ENCODE measurements around the gene LNX1. TPM values are rescaled to one million over a fixed set of nuclear protein-coding genes. Genes with fewer than 3 reads are reported as not detected.
A peak's percentile ranks its signal among the peaks of the same experiment; 100 is the strongest.

The LNX1 gene
- total RNA-seq, 1 donor, result 0.43 TPM

- TF ChIP-seq, protein P1, sequence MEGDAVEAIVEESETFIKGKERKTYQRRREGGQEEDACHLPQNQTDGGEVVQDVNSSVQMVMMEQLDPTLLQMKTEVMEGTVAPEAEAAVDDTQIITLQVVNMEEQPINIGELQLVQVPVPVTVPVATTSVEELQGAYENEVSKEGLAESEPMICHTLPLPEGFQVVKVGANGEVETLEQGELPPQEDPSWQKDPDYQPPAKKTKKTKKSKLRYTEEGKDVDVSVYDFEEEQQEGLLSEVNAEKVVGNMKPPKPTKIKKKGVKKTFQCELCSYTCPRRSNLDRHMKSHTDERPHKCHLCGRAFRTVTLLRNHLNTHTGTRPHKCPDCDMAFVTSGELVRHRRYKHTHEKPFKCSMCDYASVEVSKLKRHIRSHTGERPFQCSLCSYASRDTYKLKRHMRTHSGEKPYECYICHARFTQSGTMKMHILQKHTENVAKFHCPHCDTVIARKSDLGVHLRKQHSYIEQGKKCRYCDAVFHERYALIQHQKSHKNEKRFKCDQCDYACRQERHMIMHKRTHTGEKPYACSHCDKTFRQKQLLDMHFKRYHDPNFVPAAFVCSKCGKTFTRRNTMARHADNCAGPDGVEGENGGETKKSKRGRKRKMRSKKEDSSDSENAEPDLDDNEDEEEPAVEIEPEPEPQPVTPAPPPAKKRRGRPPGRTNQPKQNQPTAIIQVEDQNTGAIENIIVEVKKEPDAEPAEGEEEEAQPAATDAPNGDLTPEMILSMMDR (IDR thresholded peaks at IDR 0.05; ENCODE audit: insufficient read depth, low read depth, low read length), result no peak
- no peak for DNase-seq (ENCODE audit: low read depth)
- no peak overlapping the region for H3K4me3 ChIP-seq (ENCODE audit: low read depth, low read length)
These were observed 43.3 kb downstream of the LNX1 start for GRCh38 chr4:53547983-53548382.

DNA sequence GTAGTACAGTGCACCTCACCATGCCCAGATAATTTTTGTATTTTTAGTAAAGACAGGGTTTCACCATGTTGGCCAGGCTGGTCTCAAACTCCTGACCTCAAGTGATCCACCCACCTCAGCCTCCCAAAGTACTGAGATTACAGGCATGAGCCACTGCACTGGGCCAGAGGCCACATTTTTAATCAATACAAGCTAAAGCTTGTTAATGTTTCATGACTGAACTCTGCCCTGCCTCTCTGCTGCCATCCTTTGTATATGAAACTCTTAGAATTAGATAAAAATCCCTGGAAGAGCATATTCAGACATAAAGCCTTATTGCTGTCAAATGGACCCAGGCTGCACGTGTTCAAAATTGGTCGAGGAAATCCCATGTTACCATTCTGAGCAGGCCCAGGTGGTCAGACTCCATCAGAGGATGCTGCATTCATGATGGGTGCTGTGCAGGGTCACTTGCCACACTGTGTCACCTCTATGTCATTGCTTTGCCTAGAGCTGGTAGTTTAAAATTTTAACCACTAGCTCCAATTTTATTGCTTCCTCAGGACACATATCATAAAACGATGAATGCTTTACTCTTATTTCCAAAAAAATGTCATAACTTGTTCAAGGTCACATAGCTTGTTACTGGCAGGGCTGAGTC, 45.2 kb downstream of the LNX1 start:
- TF ChIP-seq, protein P1 (IDR thresholded peaks at IDR 0.05; ENCODE audit: insufficient read depth, low read depth, low read length), result no peak
- no peak overlapping the region for H3K4me3 ChIP-seq (ENCODE audit: low read depth, low read length)
- peak; percentile 30 for DNase-seq (ENCODE audit: low read depth)

DNA sequence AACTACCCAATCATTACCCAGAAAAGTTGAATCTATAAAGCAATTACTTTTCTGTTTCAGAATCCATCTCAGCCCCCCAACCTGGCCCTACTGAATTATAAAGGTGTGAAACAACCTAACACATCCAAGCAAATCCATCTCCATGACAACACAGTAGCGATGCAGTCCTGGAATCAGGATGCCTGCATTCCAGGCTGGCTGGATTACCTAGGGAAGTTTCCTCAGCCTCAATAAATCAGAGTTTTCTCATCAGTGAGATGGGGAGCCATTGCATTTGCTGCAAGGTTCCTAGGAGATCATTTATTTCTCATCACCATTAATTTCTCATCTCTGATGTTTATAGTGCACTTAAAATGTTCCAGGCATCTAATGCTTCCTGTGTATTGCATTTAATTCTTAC, 46.0 kb downstream of the LNX1 start:
- no peak overlapping the region for H3K4me3 ChIP-seq (ENCODE audit: low read depth, low read length)
- DNase-seq (ENCODE audit: low read depth), result no peak
- TF ChIP-seq, protein P1 (IDR thresholded peaks at IDR 0.05; ENCODE audit: insufficient read depth, low read depth, low read length), result no peak

DNA sequence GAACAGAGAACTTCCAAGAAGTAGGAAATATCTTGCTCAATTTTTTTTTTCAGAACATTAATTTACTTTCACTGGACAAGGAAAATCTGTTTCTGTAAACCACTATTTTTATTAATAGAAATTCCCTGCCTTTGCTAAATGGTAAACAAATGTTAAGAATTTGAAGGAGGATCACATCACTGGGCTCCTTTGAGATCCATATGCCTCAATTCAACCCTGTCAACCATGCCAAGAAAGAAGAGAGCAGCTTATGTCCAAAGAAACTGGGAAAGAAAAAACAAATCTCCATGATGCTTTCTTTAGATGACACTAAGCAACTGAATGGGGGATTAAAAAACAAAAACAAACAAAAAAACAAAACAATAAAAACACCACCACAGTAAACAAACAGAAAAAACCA, 47.7 kb downstream of the LNX1 start:
- H3K4me3 ChIP-seq (ENCODE audit: low read depth, low read length), result no peak overlapping the region

DNA sequence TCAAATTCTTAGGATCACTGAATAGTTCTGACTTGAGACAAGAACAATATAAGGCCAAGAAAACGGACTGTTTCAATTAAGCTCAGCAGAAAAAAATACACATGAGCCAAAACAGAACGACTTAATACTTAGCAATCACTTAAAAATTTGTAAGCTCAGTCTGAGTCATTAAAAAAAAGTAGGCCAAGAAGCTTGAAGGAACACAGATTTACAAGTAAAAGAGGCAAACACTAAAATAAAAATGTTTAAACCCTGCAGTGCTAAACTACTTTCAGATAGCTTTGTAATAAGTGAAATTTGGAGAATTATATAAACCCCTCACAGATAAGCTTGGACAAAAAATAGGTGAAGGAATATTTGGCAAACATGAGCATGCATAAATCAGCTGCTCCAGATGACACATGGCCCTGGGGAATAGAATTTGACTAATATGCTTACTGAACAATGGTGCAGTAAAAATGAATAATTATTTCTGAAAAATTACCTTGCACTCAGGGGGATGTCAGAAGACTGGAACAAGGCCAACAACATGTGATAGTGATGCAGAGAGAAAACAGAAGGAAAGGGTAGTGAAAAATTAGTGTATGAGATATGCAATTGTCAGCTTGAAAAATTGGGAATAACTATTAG, 49.6 kb downstream of the LNX1 start:
- peak; percentile 91 for DNase-seq (ENCODE audit: low read depth)
- no peak overlapping the region for H3K4me3 ChIP-seq (ENCODE audit: low read depth, low read length)
- TF ChIP-seq, protein P1 (IDR thresholded peaks at IDR 0.05; ENCODE audit: insufficient read depth, low read depth, low read length), result no peak

More for the DNA sequence above, 47.7 kb downstream of the LNX1 start:
- TF ChIP-seq, protein P1 (IDR thresholded peaks at IDR 0.05; ENCODE audit: insufficient read depth, low read depth, low read length), result no peak
- no peak for DNase-seq (ENCODE audit: low read depth)

GRCh38 chr4:53538756-53539155, 52.5 kb downstream of the LNX1 start:
- no peak overlapping the region for H3K4me3 ChIP-seq (ENCODE audit: low read depth, low read length)
- no peak for DNase-seq (ENCODE audit: low read depth)
- TF ChIP-seq, protein P1 (IDR thresholded peaks at IDR 0.05; ENCODE audit: insufficient read depth, low read depth, low read length), result no peak
